PC-9 (cell line): ENCODE results near the gene FAM193A. TPM values are rescaled to one million over a fixed set of nuclear protein-coding genes. Genes with fewer than 3 reads are reported as not detected.

Experiments
- BruUV-seq: library from RNA; stranded (reverse); fragments of 400-500 nt; replicated peaks from 2 replicates; lab custom pipeline; 2021; lab: Mats Ljungman, UMichigan
- CTCF ChIA-PET: fragments of 300-600 bp; sonication (Branson Sonifier 250); formaldehyde crosslinking; loops from one replicate; lab custom pipeline; 2022; ENCODE audit warnings: antibody characterized with exemption; lab: Charles Lee
- POLR2A ChIA-PET: fragments of 300-600 bp; sonication (Branson Sonifier 250); formaldehyde crosslinking; loops from one replicate; lab custom pipeline; 2022; ENCODE audit warnings: antibody characterized with exemption; ENCODE audit not compliant: unreplicated experiment; lab: Charles Lee
- DNase-seq, 2 experiments: peaks; one replicate each; pipeline versions ENCODE4 v3.0.0 to v3.0.0-alpha.2; 2015 to 2022; ENCODE audit warnings: mixed read lengths in 1 of 2
- H2AFZ ChIP-seq: fragments of 200-600 bp; sonication (generic); 2 replicates; pipeline ENCODE4 v1.8.1; 2017; ENCODE audit warnings: antibody characterized with exemption
- H3F3A ChIP-seq: fragments of 200-600 bp; sonication (generic); 2 replicates; pipeline ENCODE4 v1.8.1; 2017; ENCODE audit warnings: antibody characterized with exemption, mild to moderate bottlenecking, low read depth; ENCODE audit not compliant: insufficient read depth
- H3K27ac ChIP-seq: fragments of 200-600 bp; sonication (generic); 2 replicates; pipeline ENCODE4 v1.6.1; 2016; ENCODE audit warnings: mixed run types
- H3K27me3 ChIP-seq: fragments of 200-600 bp; sonication (generic); 2 replicates; pipeline ENCODE4 v1.6.1; 2016; ENCODE audit warnings: low read depth, mixed run types; ENCODE audit not compliant: insufficient read depth
- H3K36me3 ChIP-seq: fragments of 200-600 bp; sonication (generic); 2 replicates; pipeline ENCODE4 v1.6.1; 2016; ENCODE audit warnings: low read depth, mixed run types
- H3K4me1 ChIP-seq: fragments of 200-600 bp; sonication (generic); replicated peaks from 2 replicates; pipeline ENCODE4 v1.6.1; 2016; ENCODE audit warnings: mixed run types; ENCODE audit not compliant: insufficient read depth
- H3K4me2 ChIP-seq: fragments of 200-600 bp; sonication (generic); 2 replicates; pipeline ENCODE4 v1.6.1; 2017; ENCODE audit warnings: mixed run types
- H3K4me3 ChIP-seq: fragments of 200-600 bp; sonication (generic); 2 replicates; pipeline ENCODE4 v1.6.1; 2016; ENCODE audit warnings: mixed run types
- H3K79me2 ChIP-seq: fragments of 200-600 bp; sonication (generic); 2 replicates; pipeline ENCODE4 v1.6.1; 2017; ENCODE audit warnings: low read depth, mixed run types
- H3K9me2 ChIP-seq: fragments of 200-600 bp; sonication (generic); 2 replicates; pipeline ENCODE4 v1.8.1; 2017; ENCODE audit warnings: mild to moderate bottlenecking; ENCODE audit not compliant: insufficient read depth
- H3K9me3 ChIP-seq: fragments of 200-600 bp; sonication (generic); 2 replicates; pipeline ENCODE4 v1.8.1; 2016; ENCODE audit warnings: low read depth; ENCODE audit not compliant: insufficient read depth
- H4K20me1 ChIP-seq: fragments of 200-600 bp; sonication (generic); 2 replicates; pipeline ENCODE4 v1.8.1; 2017; ENCODE audit not compliant: insufficient read depth
- CTCF ChIP-seq: fragments of 200-600 bp; sonication (generic); conservative IDR thresholded peaks from 2 replicates; pipeline ENCODE4 v1.6.1; 2017; ENCODE audit warnings: mixed run types, antibody characterized with exemption, mild to moderate bottlenecking, moderate library complexity
- EZH2 ChIP-seq: fragments of 200-600 bp; sonication (generic); IDR thresholded peaks from 2 replicates; pipeline ENCODE4 v1.8.0; 2017; ENCODE audit warnings: antibody characterized with exemption, low read depth
- intact Hi-C: fragments of 100-400 bp; cut with micrococcal nuclease; formaldehyde crosslinking; loops from one replicate; pipeline ENCODE4 v1.10.0; 2022; ENCODE audit not compliant: unreplicated experiment
- total RNA-seq: library from RNA; stranded (reverse); gene quantifications from 2 replicates; pipeline ENCODE4 v1.2.3, GENCODE V29; 2021

FAM193A gene
- total RNA-seq, 1 experiment from 2014 or later: 23.4 TPM

- Histone ChIP-seq H3K4me1 (0 out of 2 replicates have a peak, but pooled peaks cover 5% of the 10 kb centered on the region), H2AFZ (no peak overlapping the region), H3K27me3 (no peaks in the 10 kb centered on the region), H3K27ac (no peak overlapping the region), H3K9me2 (no peaks in the 10 kb centered on the region), H3K4me2 (no peak overlapping the region), H3K79me2 (peaks cover 74% of the 10 kb centered on the region), H3K36me3 (0 out of 2 replicates have a peak, but pooled peaks cover 8% of the 10 kb centered on the region), H3K4me3 (no peak overlapping the region), H4K20me1 (peaks cover 58% of the 10 kb centered on the region), H3K9me3 (no peaks in the 10 kb centered on the region), H3F3A (peaks cover 6% of the 10 kb centered on the region; the same call in 1 of the 2 replicates)
- no peak for DNase-seq
- no peak for TF ChIP-seq EZH2
- no peak for TF ChIP-seq CTCF
- POLR2A ChIA-PET: no interaction called here
- intact Hi-C loops: no loop called here
- BruUV-seq: no TSS peak
- CTCF ChIA-PET: interaction anchor here (0.6 kb wide), 1 partner anchor 267 kb away, joined by 3 read pairs; no protein-coding TSS in a partner anchor
Observed at GRCh38 chr4:2487632-2488031, 48.8 kb upstream of the FAM193A start.

GRCh38 chr4:2489081-2489805 is 47.2 kb upstream of the FAM193A start:
- peaks cover 6% of the 10 kb centered on the region; the same call in 1 of the 2 replicates for H3F3A ChIP-seq
- H3K36me3 ChIP-seq: 0 out of 2 replicates have a peak, but pooled peaks cover 8% of the 10 kb centered on the region
- no peak overlapping the region for H3K4me3 ChIP-seq
- intact Hi-C loops: no loop called here
- no TSS peak for BruUV-seq
- H4K20me1 ChIP-seq: peaks cover 53% of the 10 kb centered on the region
- no peaks in the 10 kb centered on the region for H3K9me2 ChIP-seq
- 0 out of 2 replicates have a peak, but pooled peaks cover 5% of the 10 kb centered on the region for H3K4me1 ChIP-seq
- peak overlapping the region; percentile 85 for H3K27ac ChIP-seq
- peaks cover 66% of the 10 kb centered on the region for H3K79me2 ChIP-seq
- TF ChIP-seq CTCF (no peak), EZH2 (no peak)
- ChIA-PET CTCF (interaction anchor here (0.7 kb wide), 1 partner anchor 382 kb away, joined by 3 read pairs; no protein-coding TSS in a partner anchor), POLR2A (interaction anchor here (0.7 kb wide), 1 partner anchor 269 kb away, joined by 3 read pairs; no protein-coding TSS in a partner anchor)
- H3K27me3 ChIP-seq: no peaks in the 10 kb centered on the region
- no peak for DNase-seq
- H3K9me3 ChIP-seq: no peaks in the 10 kb centered on the region
- H3K4me2 ChIP-seq: no peak overlapping the region
- H2AFZ ChIP-seq: no peak overlapping the region

- no peaks in the 10 kb centered on the region for H3K27me3 ChIP-seq
- H3K79me2 ChIP-seq: peaks cover 59% of the 10 kb centered on the region
- ChIA-PET POLR2A (interaction anchor here (0.7 kb wide), 1 partner anchor 270 kb away, joined by 3 read pairs; no protein-coding TSS in a partner anchor), CTCF (interaction anchor here (0.7 kb wide), 1 partner anchor 381 kb away, joined by 3 read pairs; no protein-coding TSS in a partner anchor)
- 0 out of 2 replicates have a peak, but pooled peaks cover 5% of the 10 kb centered on the region for H3K4me1 ChIP-seq
- TF ChIP-seq CTCF: no peak
- no peak for TF ChIP-seq EZH2
- no peak overlapping the region for H3K4me3 ChIP-seq
- H4K20me1 ChIP-seq: peaks cover 45% of the 10 kb centered on the region
- no peaks in the 10 kb centered on the region for H3K9me3 ChIP-seq
- no TSS peak for BruUV-seq
- H2AFZ ChIP-seq: no peak overlapping the region
- H3K27ac ChIP-seq: peak overlapping the region; percentile 85
- 0 out of 2 replicates have a peak, but pooled peaks cover 8% of the 10 kb centered on the region for H3K36me3 ChIP-seq
- peaks cover 6% of the 10 kb centered on the region; the same call in 1 of the 2 replicates for H3F3A ChIP-seq
- DNase-seq: no peak
- H3K4me2 ChIP-seq: no peak overlapping the region
- intact Hi-C loops: no loop called here
- H3K9me2 ChIP-seq: no peaks in the 10 kb centered on the region
Observed at GRCh38 chr4:2489841-2490552, 46.5 kb upstream of the FAM193A start.
